ENCODE data around the gene ITPR1.

ITPR1 gene

DNA sequence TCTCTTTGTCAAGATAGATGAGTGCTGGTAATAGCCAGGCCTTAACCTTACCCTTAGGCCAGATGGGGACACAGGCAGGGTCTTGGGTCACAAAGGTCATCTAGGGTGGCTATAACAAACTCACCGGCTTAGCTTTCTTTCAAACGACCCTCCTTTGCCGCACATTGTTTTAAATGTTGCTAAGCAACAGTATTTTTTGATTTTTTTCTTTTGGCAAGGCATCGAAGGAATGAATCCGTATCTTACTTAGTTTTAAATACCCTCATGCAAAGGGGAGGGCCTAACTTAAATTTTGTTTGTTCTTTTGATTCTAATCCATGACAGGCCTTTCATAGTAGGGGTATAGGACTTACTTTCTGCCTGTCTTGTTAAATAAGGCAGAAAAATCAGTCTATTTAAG is 35.2 kb downstream of the ITPR1 start:
- FAIRE-seq (no peak), DNase-seq (ENCODE audit: insufficient read length, low spot score) (no peak)
- no peak for TF ChIP-seq CTCF (IDR thresholded peaks at IDR 0.05; ENCODE audit: insufficient read depth, missing control alignments)

DNA sequence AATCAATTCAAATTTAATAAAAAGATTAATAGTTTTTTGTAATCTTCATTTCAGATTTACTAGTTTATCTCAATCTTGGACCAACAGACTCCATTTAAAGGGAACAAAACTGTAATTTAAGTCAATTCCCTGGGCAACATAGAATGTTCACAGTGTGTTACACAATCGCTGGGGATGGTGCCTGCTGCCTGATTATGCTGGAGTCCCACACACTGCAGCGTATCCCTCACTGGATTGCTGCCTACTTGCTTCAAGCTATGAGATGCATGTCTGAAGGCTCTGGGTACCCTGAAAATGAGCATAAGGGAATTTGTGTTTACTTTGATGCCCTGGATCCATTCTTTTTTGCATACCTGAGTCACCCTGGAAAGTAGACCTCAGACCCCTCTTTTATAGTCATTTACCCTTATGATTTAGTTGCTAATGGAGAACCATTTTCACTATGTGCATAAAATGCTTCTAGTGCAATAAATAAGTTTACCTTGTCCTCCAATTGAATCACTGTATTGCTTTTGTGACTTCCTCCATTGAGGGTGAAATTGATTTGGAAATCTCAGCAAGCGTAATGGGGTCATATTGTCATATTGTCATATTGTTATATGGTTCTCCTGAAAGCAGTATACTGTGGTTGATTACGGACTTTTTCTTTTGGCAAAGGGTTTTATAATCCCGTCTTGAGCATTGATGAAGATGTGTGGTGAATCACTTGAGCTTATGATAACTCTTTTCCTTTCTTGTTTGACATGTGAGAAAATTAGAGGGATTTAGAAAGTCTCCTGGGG is 35.9 kb downstream of the ITPR1 start:
- TF ChIP-seq CTCF (IDR thresholded peaks at IDR 0.05; ENCODE audit: insufficient read depth, missing control alignments): no peak
- FAIRE-seq (peak; percentile 44), DNase-seq (ENCODE audit: insufficient read length, low spot score) (no peak)

- FAIRE-seq (no peak), DNase-seq (ENCODE audit: insufficient read length, low spot score) (no peak)
- TF ChIP-seq CTCF (IDR thresholded peaks at IDR 0.05; ENCODE audit: insufficient read depth, missing control alignments): no peak
Observed at GRCh38 chr3:4529876-4530588, 36.9 kb downstream of the ITPR1 start.

- DNase-seq (ENCODE audit: insufficient read length, low spot score) (no peak), FAIRE-seq (no peak)
- no peak for TF ChIP-seq CTCF (IDR thresholded peaks at IDR 0.05; ENCODE audit: insufficient read depth, missing control alignments)
Observed at GRCh38 chr3:4531478-4532025, 38.4 kb downstream of the ITPR1 start.

DNA sequence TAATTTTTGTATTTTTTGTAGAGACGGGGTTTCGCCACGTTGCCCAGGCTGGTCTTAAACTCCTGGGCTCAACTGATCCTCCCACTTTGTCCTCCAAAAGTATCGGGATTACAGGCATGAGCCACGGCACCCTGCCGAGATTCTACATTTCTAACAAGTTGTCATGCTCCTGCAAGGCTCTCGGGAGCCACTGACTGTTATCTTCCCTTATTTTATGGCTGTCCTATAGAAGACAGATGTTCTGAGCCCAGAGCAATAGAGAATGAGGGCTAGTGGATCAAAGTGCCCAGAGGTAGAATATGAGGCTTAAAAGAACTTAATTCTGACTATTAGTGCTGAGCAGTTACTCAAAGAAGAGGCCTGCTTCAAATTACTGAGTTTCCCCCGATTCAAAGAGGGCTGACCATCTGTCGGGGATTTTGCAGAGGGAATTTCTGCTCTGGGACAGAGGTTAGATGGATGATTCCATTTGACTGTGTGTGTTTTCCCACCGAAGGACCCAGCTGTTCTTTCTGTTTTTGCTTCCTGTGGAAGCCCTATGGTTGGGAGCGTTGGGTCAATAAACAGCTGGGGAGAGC is 39.5 kb downstream of the ITPR1 start:
- FAIRE-seq (no peak), DNase-seq (ENCODE audit: insufficient read length, low spot score) (no peak)
- TF ChIP-seq CTCF (IDR thresholded peaks at IDR 0.05; ENCODE audit: insufficient read depth, missing control alignments): no peak

DNA sequence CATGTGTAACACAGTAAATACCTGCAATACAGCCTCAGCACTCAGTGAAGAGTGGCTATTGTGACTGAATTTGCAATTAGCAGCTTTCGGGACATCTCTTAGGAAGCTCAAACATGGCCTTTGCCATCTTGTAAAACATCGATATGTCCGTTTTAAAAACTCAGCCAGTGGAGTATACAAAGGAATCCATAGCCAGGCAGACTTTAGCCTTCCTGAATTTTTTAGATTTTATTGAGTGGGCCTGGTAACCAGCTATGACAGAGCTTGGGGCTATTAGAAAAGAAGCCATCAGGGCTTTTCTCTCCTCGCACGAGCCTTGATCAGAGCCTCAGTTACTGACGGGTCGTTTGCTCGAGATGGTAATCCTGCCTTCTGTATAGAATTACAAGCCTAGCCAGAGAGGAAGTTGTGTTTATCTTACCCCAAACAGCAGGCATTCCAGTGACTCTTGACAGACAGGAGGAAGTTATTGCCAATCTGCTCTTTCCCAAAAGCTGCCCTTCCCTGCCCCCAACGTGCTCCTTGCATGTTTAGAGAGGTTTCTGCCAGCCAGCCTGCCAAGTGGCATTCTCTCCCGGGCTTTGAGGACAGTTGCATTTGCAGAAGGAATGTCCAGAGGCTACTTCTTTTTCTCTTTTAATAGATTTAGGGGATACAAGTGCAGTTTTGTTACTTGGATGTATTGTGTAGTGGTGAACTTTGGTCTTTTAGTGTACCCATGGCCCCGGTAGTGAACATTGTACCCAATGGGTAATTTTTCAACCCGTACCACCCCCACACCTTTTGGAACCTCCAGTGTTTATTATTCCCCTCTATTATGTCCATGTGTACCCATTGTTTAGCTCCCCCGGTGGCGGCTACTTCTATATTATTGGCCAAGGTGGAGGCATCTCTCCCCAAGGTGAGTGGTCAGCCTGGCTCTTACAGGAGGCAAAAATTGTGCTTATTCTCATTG is 40.6 kb downstream of the ITPR1 start:
- DNase-seq (ENCODE audit: insufficient read length, low spot score) (no peak), FAIRE-seq (no peak)

More for the DNA sequence above, 40.6 kb downstream of the ITPR1 start:
- TF ChIP-seq CTCF (IDR thresholded peaks at IDR 0.05; ENCODE audit: insufficient read depth, missing control alignments): no peak

All from D721Med (cell line).